AG04450 (cell line): ENCODE results near the gene ZNF800. TPM values are rescaled to one million over a fixed set of nuclear protein-coding genes. Genes with fewer than 3 reads are reported as not detected.

Source experiments
- CTCF ChIA-PET: fragments of 300-600, 350-600 bp; formaldehyde crosslinking; extraction: SDS; loops from one replicate; lab custom pipeline; 2022; ENCODE audit warnings: antibody characterized with exemption, inconsistent platforms; lab: Charles Lee
- POLR2A ChIA-PET: fragments of 350-600 bp; formaldehyde crosslinking; extraction: SDS; loops from one replicate; lab custom pipeline; 2021; ENCODE audit warnings: antibody characterized with exemption, inconsistent platforms; lab: Yijun Ruan, JAX
- DNase-seq: peaks from one replicate; pipeline ENCODE4 v3.0.0-alpha.2; 2011; ENCODE audit warnings: low read depth, low spot score
- H3K27ac ChIP-seq: one replicate; pipeline ENCODE4 v1.5.1; 2012; ENCODE audit warnings: low read depth, low read length, control low read depth
- H3K27me3 ChIP-seq: one replicate; pipeline ENCODE4 v1.6.0; 2012; ENCODE audit warnings: low read length; ENCODE audit not compliant: control insufficient read depth, insufficient read depth
- H3K4me3 ChIP-seq: 2 replicates; pipeline ENCODE4 v1.5.1; 2011; ENCODE audit warnings: mild to moderate bottlenecking, low read depth, low read length, control low read depth
- H3K9me3 ChIP-seq: 2 replicates; pipeline ENCODE4 v1.5.1; 2012; ENCODE audit warnings: low read length; ENCODE audit not compliant: control insufficient read depth, insufficient read depth
- polyA plus RNA-seq: library from polyadenylated mRNA; depleted of rRNA; stranded (reverse); fragments of >200 nt; gene quantifications from 2 replicates; pipeline ENCODE4 v1.2.3, GENCODE V29; 2011; rRNA removed
- TF ChIP-seq, protein P1 (sequence below): IDR thresholded peaks from 2 replicates; pipeline ENCODE4 v1.5.1; 2011; ENCODE audit warnings: low read depth, low read length, control low read depth, inconsistent platforms

Gene ZNF800
- polyA plus RNA-seq, 1 experiment, result 13.1 TPM

DNA sequence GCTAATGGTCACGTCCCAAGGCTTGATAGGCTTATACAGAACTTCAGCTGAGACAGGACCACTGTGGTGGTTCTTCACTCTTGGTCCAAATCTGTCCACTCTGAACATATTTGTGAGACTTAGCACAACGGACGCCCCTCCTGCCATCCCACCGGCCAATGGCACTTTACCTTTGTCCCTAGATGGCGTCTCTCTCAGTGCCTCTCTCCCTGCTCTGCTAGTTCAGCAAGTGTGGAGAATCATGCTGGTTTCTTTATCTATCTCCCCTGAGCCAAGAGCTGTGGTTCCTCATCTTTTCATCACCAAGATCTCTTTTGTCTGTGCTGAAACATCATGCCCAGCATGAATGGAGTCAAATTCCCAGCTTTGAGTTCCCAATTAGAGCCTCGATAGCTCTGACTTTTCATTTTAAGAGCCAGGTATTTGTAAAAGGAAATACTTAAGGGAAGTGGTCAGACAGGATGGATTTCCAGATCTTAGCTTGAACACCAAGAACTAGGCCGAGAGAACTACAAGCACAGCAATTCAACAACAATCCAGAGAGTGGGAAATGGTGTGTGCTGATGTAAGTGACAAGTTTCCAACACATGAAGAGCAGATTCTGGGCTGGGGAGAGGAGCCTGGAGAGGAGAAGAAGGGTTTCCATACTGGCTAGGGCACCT, 69.5 kb downstream of the ZNF800 start:
- no peak for DNase-seq
- Histone ChIP-seq H3K27me3 (no peaks in the 10 kb centered on the region), H3K4me3 (no peak overlapping the region), H3K9me3 (no peaks in the 10 kb centered on the region), H3K27ac (no peak overlapping the region)
- TF ChIP-seq, protein P1, sequence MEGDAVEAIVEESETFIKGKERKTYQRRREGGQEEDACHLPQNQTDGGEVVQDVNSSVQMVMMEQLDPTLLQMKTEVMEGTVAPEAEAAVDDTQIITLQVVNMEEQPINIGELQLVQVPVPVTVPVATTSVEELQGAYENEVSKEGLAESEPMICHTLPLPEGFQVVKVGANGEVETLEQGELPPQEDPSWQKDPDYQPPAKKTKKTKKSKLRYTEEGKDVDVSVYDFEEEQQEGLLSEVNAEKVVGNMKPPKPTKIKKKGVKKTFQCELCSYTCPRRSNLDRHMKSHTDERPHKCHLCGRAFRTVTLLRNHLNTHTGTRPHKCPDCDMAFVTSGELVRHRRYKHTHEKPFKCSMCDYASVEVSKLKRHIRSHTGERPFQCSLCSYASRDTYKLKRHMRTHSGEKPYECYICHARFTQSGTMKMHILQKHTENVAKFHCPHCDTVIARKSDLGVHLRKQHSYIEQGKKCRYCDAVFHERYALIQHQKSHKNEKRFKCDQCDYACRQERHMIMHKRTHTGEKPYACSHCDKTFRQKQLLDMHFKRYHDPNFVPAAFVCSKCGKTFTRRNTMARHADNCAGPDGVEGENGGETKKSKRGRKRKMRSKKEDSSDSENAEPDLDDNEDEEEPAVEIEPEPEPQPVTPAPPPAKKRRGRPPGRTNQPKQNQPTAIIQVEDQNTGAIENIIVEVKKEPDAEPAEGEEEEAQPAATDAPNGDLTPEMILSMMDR, result no peak
- CTCF ChIA-PET, result no interaction called here
- POLR2A ChIA-PET, result no interaction called here

GRCh38 chr7:127322351-127322750, 70.2 kb downstream of the ZNF800 start:
- TF ChIP-seq, protein P1, result no peak
- CTCF ChIA-PET, result no interaction called here

GRCh38 chr7:127320974-127321373, 71.5 kb downstream of the ZNF800 start:
- TF ChIP-seq, protein P1, result no peak
- no peak for DNase-seq
- POLR2A ChIA-PET, result no interaction called here
- no peak overlapping the region for H3K4me3 ChIP-seq
- no peaks in the 10 kb centered on the region for H3K27me3 ChIP-seq
- no peak overlapping the region for H3K27ac ChIP-seq
- CTCF ChIA-PET, result no interaction called here
- H3K9me3 ChIP-seq, result no peaks in the 10 kb centered on the region

More at GRCh38 chr7:127322351-127322750, 70.2 kb downstream of the ZNF800 start:
- POLR2A ChIA-PET, result no interaction called here
- Histone ChIP-seq H3K27ac (no peak overlapping the region), H3K4me3 (no peak overlapping the region), H3K9me3 (no peaks in the 10 kb centered on the region), H3K27me3 (no peaks in the 10 kb centered on the region)
- DNase-seq, result no peak

Other genes with a start within 250 kb of the ZNF800 start
- not detected in 2 replicates for gene GRM8, start 139.8 kb downstream of the ZNF800 start, polyA plus RNA-seq
- 11.2 and 11.6 TPM in 2 replicates for gene GCC1, start 192.9 kb upstream of the ZNF800 start, polyA plus RNA-seq
- 174 and 179 TPM in 2 replicates for gene ARF5, start 195.7 kb upstream of the ZNF800 start, polyA plus RNA-seq
- gene FSCN3, start 201.0 kb upstream of the ZNF800 start, polyA plus RNA-seq, result 0.17 and 0.37 TPM in 2 replicates
- not detected in 2 replicates for gene PAX4, start 225.4 kb upstream of the ZNF800 start, polyA plus RNA-seq